GM12878 (cell line): Measurements from ENCODE around the gene ARL15. TPM values are rescaled to one million over a fixed set of nuclear protein-coding genes. Genes with fewer than 3 reads are reported as not detected.

Experiments
- ATAC-seq: fragments of 200-7000 bp; cut with Tn5 transposase; 3 replicates; pipeline ENCODE4 v1.9.1; 2020; ENCODE audit warnings: mild to moderate bottlenecking, moderate library complexity
- BruUV-seq: library from RNA; stranded (reverse); fragments of 400-500 nt; replicated peaks from 2 replicates; lab custom pipeline; 2021; lab: Mats Ljungman, UMichigan
- CTCF ChIA-PET: fragments of 300-600 bp; sonication (Branson Sonifier 250); formaldehyde crosslinking; extraction: SDS; loops from one replicate; lab custom pipeline; 2021; ENCODE audit warnings: inconsistent platforms; lab: Yijun Ruan, JAX
- POLR2A ChIA-PET: fragments of 350-600 bp; formaldehyde crosslinking; extraction: SDS; loops from one replicate; lab custom pipeline; 2021; ENCODE audit warnings: inconsistent platforms; lab: Charles Lee
- RAD21 ChIA-PET: fragments of 300-600 bp; sonication (Branson Sonifier 250); formaldehyde crosslinking; loops from one replicate; lab custom pipeline; 2023; ENCODE audit warnings: antibody characterized with exemption; ENCODE audit not compliant: unreplicated experiment; lab: Charles Lee
- SMC1A ChIA-PET: fragments of 300-600 bp; sonication (Branson Sonifier 250); formaldehyde crosslinking; loops from one replicate; lab custom pipeline; 2023; ENCODE audit not compliant: unreplicated experiment, uncharacterized antibody; lab: Charles Lee
- DNase-seq: peaks from one replicate; pipeline ENCODE4 v3.0.0-alpha.2; 2011; ENCODE audit warnings: low read depth, low spot score
- FAIRE-seq: peaks from 3 replicates; lab custom pipeline; 2011; peaks lifted over from hg19 to GRCh38; lab: Jason Lieb, UNC
- H2AFZ ChIP-seq: 2 replicates; pipeline ENCODE4 v1.6.0; 2011; ENCODE audit warnings: low read depth, low read length, control low read depth; ENCODE audit not compliant: control insufficient read depth
- H3K27ac ChIP-seq: 2 replicates; pipeline ENCODE4 v1.5.1; 2011; ENCODE audit warnings: control low read depth; ENCODE audit not compliant: control insufficient read depth, insufficient read depth
- H3K27me3 ChIP-seq, 2 experiments: replicated peaks in 1 of 2; 2 replicates each; pipeline versions ENCODE4 v1.6.0 to v1.6.1; 2011; ENCODE audit warnings: low read length in 1 of 2; ENCODE audit not compliant: control insufficient read depth in 2 of 2, insufficient read depth in 2 of 2
- H3K36me3 ChIP-seq, 2 experiments: 2 replicates each; pipeline ENCODE4 v1.5.1; 2011; ENCODE audit warnings: low read length in 1 of 2; ENCODE audit not compliant: control insufficient read depth in 2 of 2, insufficient read depth in 2 of 2
- H3K4me1 ChIP-seq: 2 replicates; pipeline ENCODE4 v1.6.1; 2011; ENCODE audit warnings: mild to moderate bottlenecking, low read length, moderate library complexity, mixed read lengths; ENCODE audit not compliant: control insufficient read depth, insufficient read depth
- H3K4me2 ChIP-seq: 2 replicates; pipeline ENCODE4 v1.6.0; 2011; ENCODE audit warnings: control low read depth; ENCODE audit not compliant: control insufficient read depth, insufficient read depth
- H3K4me3 ChIP-seq: fragments of 200-600 bp; sonication (generic); 2 replicates; pipeline ENCODE4 v1.5.1; 2016
- H3K79me2 ChIP-seq: 2 replicates; pipeline ENCODE4 v1.6.0; 2011; ENCODE audit warnings: low read length; ENCODE audit not compliant: control insufficient read depth, insufficient read depth
- H3K9ac ChIP-seq: 2 replicates; pipeline ENCODE4 v1.8.0; 2011; ENCODE audit warnings: low read length, control low read depth, mixed read lengths; ENCODE audit not compliant: control insufficient read depth, insufficient read depth
- H3K9me3 ChIP-seq: replicated peaks from 3 replicates; pipeline ENCODE4 v1.5.1; 2011; ENCODE audit warnings: mild to moderate bottlenecking, low read length; ENCODE audit not compliant: control insufficient read depth, insufficient read depth
- H4K20me1 ChIP-seq: 2 replicates; pipeline ENCODE4 v1.6.0; 2011; ENCODE audit not compliant: control insufficient read depth, insufficient read depth
- CREB1 ChIP-seq: IDR thresholded peaks from 2 replicates; pipeline ENCODE4 v1.6.1; 2012; ENCODE audit warnings: low read depth, mild to moderate bottlenecking, inconsistent platforms
- IKZF2 ChIP-seq, 2 experiments: fragments of 450-650 bp; IDR thresholded peaks; 2 replicates each; pipeline ENCODE4 v1.6.1; 2017; ENCODE audit warnings: mild to moderate bottlenecking in 2 of 2, moderate library complexity in 2 of 2
- MYB ChIP-seq: fragments of 150-350 bp; IDR thresholded peaks from 2 replicates; pipeline ENCODE4 v1.6.1; 2014; ENCODE audit warnings: mild to moderate bottlenecking, low read depth, low read length, borderline replicate concordance
- STAT1 ChIP-seq: fragments of 450-650 bp; conservative IDR thresholded peaks from 2 replicates; pipeline ENCODE4 v1.6.1; 2014; ENCODE audit warnings: antibody characterized with exemption, mild to moderate bottlenecking
- ZBED1 ChIP-seq: IDR thresholded peaks from 2 replicates; pipeline ENCODE4 v1.6.1; 2016; ENCODE audit warnings: borderline replicate concordance
- ZNF622 ChIP-seq: fragments of 450-650 bp; IDR thresholded peaks from 2 replicates; pipeline ENCODE4 v1.6.1; 2017; ENCODE audit warnings: mild to moderate bottlenecking, inconsistent platforms
- WGBS: methylation state at CpG from one replicate; pipeline ENCODE4 v1.1.6; 2016; ENCODE audit warnings: low lambda C conversion rate; ENCODE audit not compliant: insufficient replicate concordance, insufficient coverage; ENCODE audit errors: missing lambda C conversion rate; 5-methylcytosine and 5-hydroxymethylcytosine counted together
- in situ Hi-C: fragments of 300-500 bp; cut with MboI; formaldehyde crosslinking; loops from 9 replicates; pipeline ENCODE4 v1.14.3; 2018; ENCODE audit warnings: mixed read lengths
- intact Hi-C: fragments of 100-400 bp; cut with micrococcal nuclease; formaldehyde crosslinking; loops from one replicate; pipeline ENCODE4 v1.14.2; 2022; ENCODE audit not compliant: unreplicated experiment
- polyA plus RNA-seq, 11 experiments: library from polyadenylated mRNA; depleted of rRNA in 4 of 11; unstranded in 6 of 11; stranded (reverse) in 5 of 11; fragments of >200 nt; fragmentation: Nextera tagmentation in 4 of 11; fragmentation: Illumina TruSeq in 1 of 11; extraction: Ambion mirVana in 4 of 11; extraction: Trizol in 1 of 11; gene quantifications; 1 replicate in 1 of 11; 2 replicates in 10 of 11; pipeline versions ENCODE4 v1.2.1 to v1.2.3, GENCODE V29; 2011 to 2016; ENCODE audit warnings: inconsistent platforms in 2 of 11, missing spikeins in 2 of 11, low read depth in 1 of 11
- total RNA-seq, 4 experiments: library from RNA; depleted of rRNA in 3 of 4; stranded (reverse); fragments of >200 nt in 3 of 4; fragmentation: Illumina TruSeq in 1 of 4; extraction: Trizol in 1 of 4; gene quantifications; 2 replicates each; pipeline versions ENCODE4 v1.2.1 to v1.2.3, GENCODE V29; 2013 to 2021
- TF ChIP-seq, protein P1 (sequence below): IDR thresholded peaks from 2 replicates; pipeline ENCODE4 v1.6.1; 2011; ENCODE audit warnings: borderline replicate concordance, low read depth, mild to moderate bottlenecking, moderate library complexity, low read length; ENCODE audit not compliant: insufficient read depth, poor library complexity, severe bottlenecking
- TF ChIP-seq, protein P2 (sequence below), 3 experiments: IDR thresholded peaks in 2 of 3; conservative IDR thresholded peaks in 1 of 3; 2 replicates each; pipeline ENCODE4 v1.5.1; 2011; ENCODE audit warnings: low read depth in 3 of 3, low read length in 3 of 3, mild to moderate bottlenecking in 3 of 3, control low read depth in 2 of 3, moderate library complexity in 2 of 3, inconsistent platforms in 1 of 3, mixed read lengths in 1 of 3; ENCODE audit not compliant: control insufficient read depth in 2 of 3, insufficient read depth in 1 of 3; ENCODE audit errors: extremely low read depth in 1 of 3
- TF ChIP-seq, protein P3 (sequence below): fragments of 450-650 bp; IDR thresholded peaks from 2 replicates; pipeline ENCODE4 v1.6.1; 2016; ENCODE audit warnings: mild to moderate bottlenecking
- TF ChIP-seq, protein P4 (sequence below): IDR thresholded peaks from 2 replicates; pipeline ENCODE4 v1.6.1; 2012; ENCODE audit warnings: low read length, inconsistent platforms

ARL15 gene
- total and polyA plus RNA-seq, 10 of the 15 experiments (the other 5 are each of a cell fraction or from before 2014, with no cell fraction given) = 3.6 to 11.0 (median 7.7) TPM

DNA sequence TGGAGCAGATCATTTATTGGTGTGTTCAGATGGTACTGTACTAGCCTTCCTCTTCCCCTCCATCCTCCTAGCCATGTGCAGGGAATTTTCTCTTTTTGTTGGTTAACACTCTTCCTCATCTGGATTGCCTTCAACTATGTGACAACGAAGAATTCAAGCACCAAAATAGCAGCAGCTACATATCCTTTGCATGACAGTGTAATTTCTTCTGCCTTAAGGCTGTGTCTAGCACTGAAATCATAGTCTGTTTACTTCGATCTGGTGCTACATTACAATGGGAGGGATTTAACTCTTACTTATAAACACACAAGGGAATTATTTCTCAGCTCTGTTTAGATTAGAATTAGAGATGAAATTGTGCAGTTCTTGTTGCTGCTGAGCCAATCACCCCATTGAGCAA, 260.4 kb downstream of the ARL15 start:
- no peaks in the 10 kb centered on the region for H3K27me3 ChIP-seq
- TF ChIP-seq ZNF622 (no peak), IKZF2 (IDR thresholded peaks at IDR 0.05) (no peak), MYB (no peak), STAT1 (no peak), ZBED1 (no peak), CREB1 (no peak)
- TF ChIP-seq, protein P1, sequence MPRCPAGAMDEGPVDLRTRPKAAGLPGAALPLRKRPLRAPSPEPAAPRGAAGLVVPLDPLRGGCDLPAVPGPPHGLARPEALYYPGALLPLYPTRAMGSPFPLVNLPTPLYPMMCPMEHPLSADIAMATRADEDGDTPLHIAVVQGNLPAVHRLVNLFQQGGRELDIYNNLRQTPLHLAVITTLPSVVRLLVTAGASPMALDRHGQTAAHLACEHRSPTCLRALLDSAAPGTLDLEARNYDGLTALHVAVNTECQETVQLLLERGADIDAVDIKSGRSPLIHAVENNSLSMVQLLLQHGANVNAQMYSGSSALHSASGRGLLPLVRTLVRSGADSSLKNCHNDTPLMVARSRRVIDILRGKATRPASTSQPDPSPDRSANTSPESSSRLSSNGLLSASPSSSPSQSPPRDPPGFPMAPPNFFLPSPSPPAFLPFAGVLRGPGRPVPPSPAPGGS = no peak
- TF ChIP-seq, protein P2, sequence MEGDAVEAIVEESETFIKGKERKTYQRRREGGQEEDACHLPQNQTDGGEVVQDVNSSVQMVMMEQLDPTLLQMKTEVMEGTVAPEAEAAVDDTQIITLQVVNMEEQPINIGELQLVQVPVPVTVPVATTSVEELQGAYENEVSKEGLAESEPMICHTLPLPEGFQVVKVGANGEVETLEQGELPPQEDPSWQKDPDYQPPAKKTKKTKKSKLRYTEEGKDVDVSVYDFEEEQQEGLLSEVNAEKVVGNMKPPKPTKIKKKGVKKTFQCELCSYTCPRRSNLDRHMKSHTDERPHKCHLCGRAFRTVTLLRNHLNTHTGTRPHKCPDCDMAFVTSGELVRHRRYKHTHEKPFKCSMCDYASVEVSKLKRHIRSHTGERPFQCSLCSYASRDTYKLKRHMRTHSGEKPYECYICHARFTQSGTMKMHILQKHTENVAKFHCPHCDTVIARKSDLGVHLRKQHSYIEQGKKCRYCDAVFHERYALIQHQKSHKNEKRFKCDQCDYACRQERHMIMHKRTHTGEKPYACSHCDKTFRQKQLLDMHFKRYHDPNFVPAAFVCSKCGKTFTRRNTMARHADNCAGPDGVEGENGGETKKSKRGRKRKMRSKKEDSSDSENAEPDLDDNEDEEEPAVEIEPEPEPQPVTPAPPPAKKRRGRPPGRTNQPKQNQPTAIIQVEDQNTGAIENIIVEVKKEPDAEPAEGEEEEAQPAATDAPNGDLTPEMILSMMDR (IDR thresholded peaks at IDR 0.05 in 2 of 3, conservative IDR thresholded peaks at IDR 0.05 in 1 of 3; ENCODE audit: control insufficient read depth in 2 of 3, extremely low read depth in 1 of 3, insufficient read depth in 1 of 3, low read depth in 3 of 3, low read length in 3 of 3) = no peak
- TF ChIP-seq, protein P3, sequence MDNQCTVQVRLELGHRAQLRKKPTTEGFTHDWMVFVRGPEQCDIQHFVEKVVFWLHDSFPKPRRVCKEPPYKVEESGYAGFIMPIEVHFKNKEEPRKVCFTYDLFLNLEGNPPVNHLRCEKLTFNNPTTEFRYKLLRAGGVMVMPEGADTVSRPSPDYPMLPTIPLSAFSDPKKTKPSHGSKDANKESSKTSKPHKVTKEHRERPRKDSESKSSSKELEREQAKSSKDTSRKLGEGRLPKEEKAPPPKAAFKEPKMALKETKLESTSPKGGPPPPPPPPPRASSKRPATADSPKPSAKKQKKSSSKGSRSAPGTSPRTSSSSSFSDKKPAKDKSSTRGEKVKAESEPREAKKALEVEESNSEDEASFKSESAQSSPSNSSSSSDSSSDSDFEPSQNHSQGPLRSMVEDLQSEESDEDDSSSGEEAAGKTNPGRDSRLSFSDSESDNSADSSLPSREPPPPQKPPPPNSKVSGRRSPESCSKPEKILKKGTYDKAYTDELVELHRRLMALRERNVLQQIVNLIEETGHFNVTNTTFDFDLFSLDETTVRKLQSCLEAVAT = no peak
- TF ChIP-seq, protein P4, sequence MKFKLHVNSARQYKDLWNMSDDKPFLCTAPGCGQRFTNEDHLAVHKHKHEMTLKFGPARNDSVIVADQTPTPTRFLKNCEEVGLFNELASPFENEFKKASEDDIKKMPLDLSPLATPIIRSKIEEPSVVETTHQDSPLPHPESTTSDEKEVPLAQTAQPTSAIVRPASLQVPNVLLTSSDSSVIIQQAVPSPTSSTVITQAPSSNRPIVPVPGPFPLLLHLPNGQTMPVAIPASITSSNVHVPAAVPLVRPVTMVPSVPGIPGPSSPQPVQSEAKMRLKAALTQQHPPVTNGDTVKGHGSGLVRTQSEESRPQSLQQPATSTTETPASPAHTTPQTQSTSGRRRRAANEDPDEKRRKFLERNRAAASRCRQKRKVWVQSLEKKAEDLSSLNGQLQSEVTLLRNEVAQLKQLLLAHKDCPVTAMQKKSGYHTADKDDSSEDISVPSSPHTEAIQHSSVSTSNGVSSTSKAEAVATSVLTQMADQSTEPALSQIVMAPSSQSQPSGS = no peak
- H3K4me2 ChIP-seq = no peak overlapping the region
- no peak overlapping the region for H3K27ac ChIP-seq
- H2AFZ ChIP-seq = no peak overlapping the region
- H3K4me1 ChIP-seq = no peaks in the 10 kb centered on the region
- no peak for FAIRE-seq
- WGBS = 3% methylated on average over 2 of the region's 2 CpGs
- no peaks in the 10 kb centered on the region for H3K79me2 ChIP-seq
- intact Hi-C loops = no loop called here
- RAD21 ChIA-PET = no interaction called here
- H3K36me3 ChIP-seq = no peaks in the 10 kb centered on the region
- BruUV-seq = no TSS peak
- DNase-seq = no peak
- POLR2A ChIA-PET = no interaction called here
- SMC1A ChIA-PET = no interaction called here
- CTCF ChIA-PET = no interaction called here
- no peak for ATAC-seq
- H4K20me1 ChIP-seq = no peaks in the 10 kb centered on the region
- in situ Hi-C loops = no loop called here
- no peak overlapping the region for H3K4me3 ChIP-seq
- no peak overlapping the region for H3K9ac ChIP-seq
- H3K9me3 ChIP-seq = no peaks in the 10 kb centered on the region
